ENCODE data around the gene TLE3. TPM values are rescaled to one million over a fixed set of nuclear protein-coding genes. Genes with fewer than 3 reads are reported as not detected.

Gene TLE3
- total and polyA plus RNA-seq, 7 donors, result 16.8 to 82.0 (median 49.5) TPM

GRCh38 chr15:70061696-70062270, 35.9 kb downstream of the TLE3 start:
- WGBS, 2 donors, result 85 to 86% methylated on average over 15 of the region's 15 CpGs
- peak; percentile 56 for DNase-seq
- Histone ChIP-seq H3K9me3 (no peaks in the 10 kb centered on the region), H3K4me1 (peaks cover 0 to 67% (median 51%) of the 10 kb centered on the region in 4 donors), H3K4me3 (peak overlapping the region in 2 of 4 donors; percentile 11 to 25), H3K36me3 (peaks cover 35 to 81% (median 59%) of the 10 kb centered on the region in 4 donors), H3K27ac (peak overlapping the region in 3 of 4 donors; percentile 63 to 79 (median 70)), H3K27me3 (no peaks in the 10 kb centered on the region)
- TF ChIP-seq EP300 (IDR thresholded peaks at IDR 0.05) (no peak), CTCF (IDR thresholded peaks at IDR 0.05) (no peak), POLR2A (IDR thresholded peaks at IDR 0.05) (no peak), POLR2AphosphoS5 (IDR thresholded peaks at IDR 0.05) (no peak)
- intact Hi-C loops (cut with DNase I), result loop anchor here (5.0 kb wide), 1 partner anchor 39 kb away; no protein-coding TSS in a partner anchor

- intact Hi-C loops (cut with DNase I), result loop anchor here (5.0 kb wide), 1 partner anchor 39 kb away; no protein-coding TSS in a partner anchor
- TF ChIP-seq POLR2AphosphoS5 (IDR thresholded peaks at IDR 0.05) (no peak), POLR2A (IDR thresholded peaks at IDR 0.05) (no peak), EP300 (IDR thresholded peaks at IDR 0.05) (no peak), CTCF (IDR thresholded peaks at IDR 0.05) (no peak)
- peaks cover 43 to 83% (median 62%) of the 10 kb centered on the region in 4 donors for H3K36me3 ChIP-seq
- WGBS, 2 donors, result 94 to 96% methylated on average over 8 of the region's 8 CpGs
- DNase-seq, result peak; percentile 42
- peaks cover 0 to 59% (median 49%) of the 10 kb centered on the region in 4 donors for H3K4me1 ChIP-seq
- no peaks in the 10 kb centered on the region for H3K27me3 ChIP-seq
- no peaks in the 10 kb centered on the region for H3K9me3 ChIP-seq
- H3K4me3 ChIP-seq, result no peak overlapping the region
- no peak overlapping the region for H3K27ac ChIP-seq
These were observed 36.8 kb downstream of the TLE3 start for GRCh38 chr15:70060993-70061305.

DNA sequence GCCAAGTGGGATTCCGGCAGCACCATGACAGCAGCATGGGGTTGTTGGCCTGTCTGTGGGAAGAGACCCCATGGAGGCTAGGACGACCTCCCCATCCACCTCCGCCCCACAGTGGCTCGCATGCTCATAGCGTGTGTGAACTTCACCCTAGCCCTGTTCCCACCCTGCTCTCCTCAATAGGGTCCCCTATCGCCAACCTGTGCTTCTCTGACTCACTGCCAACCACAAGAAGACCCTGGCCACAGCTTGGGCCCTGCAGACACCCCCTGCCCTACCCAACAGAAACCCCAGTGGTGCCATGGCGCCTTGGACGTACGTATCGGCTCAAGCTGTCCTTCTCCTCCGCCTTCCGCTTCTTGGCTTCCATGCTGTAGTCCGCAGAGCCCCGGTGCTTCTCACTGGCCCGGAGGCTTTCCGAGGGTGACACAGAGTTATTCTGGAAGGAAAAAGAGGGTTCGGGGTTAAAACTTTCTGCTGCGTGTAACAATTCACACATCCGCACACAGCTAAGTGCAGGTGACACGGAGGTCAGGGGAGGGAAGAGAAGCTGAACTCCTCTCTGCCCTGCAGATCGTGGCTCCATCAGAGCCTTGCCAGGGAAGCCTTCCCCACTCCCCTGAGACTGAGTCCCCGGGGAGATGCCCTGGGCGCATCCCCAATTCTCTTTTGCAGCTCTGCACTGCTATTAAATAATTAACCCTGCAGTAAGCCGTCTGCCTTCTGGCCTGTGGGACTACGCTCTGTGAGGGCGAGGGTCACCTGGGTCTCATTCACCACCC, 37.3 kb downstream of the TLE3 start:
- 94% methylated on average over 26 of the region's 26 CpGs for WGBS, 2 donors
- no peak overlapping the region for H3K27ac ChIP-seq
- intact Hi-C loops (cut with DNase I), result loop anchor here (5.0 kb wide), 1 partner anchor 38 kb away; no protein-coding TSS in a partner anchor
- H3K36me3 ChIP-seq, result peaks cover 49 to 83% (median 63%) of the 10 kb centered on the region in 4 donors
- H3K9me3 ChIP-seq, result no peaks in the 10 kb centered on the region
- TF ChIP-seq POLR2AphosphoS5 (IDR thresholded peaks at IDR 0.05) (no peak), POLR2A (IDR thresholded peaks at IDR 0.05) (no peak), CTCF (IDR thresholded peaks at IDR 0.05) (no peak), EP300 (IDR thresholded peaks at IDR 0.05) (no peak)
- H3K4me3 ChIP-seq, result no peak overlapping the region
- DNase-seq, result peak; percentile 56
- peaks cover 0 to 53% (median 44%) of the 10 kb centered on the region in 4 donors for H3K4me1 ChIP-seq
- H3K27me3 ChIP-seq, result no peaks in the 10 kb centered on the region

DNA sequence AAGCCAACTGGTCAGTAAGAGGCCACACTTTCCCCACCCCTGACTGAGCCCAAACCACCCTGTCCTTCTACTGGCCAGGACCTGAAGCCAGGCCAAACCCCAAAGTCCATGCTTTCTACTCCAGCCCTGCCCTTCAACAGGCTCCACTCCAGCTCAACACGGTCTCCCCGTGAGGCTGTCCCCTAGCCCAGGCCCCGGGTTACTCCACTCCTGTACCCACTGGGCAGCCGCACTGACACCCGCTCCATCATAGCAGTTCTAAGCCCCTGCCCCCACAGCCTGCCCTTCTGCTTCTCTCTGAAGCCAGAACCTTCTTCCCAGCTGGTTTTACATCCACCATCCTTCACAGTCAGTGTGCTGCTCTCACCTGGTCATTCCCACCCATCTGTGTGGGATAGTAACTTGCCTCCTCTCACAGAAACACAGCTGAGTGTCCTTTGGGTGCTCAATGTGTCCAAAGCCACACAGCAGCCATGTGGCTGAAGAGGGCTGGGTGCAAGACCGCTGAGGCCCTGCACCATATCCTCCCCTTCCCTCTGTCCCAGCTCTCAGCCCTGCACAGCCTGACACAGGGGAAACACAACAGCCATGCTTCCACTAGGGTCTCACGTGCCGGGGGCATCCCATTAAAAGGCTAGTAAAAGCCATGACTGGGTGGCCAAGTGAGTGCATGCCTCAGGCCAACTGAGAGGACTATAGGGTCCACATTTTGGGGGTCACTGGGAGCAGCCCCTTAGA, 38.1 kb downstream of the TLE3 start:
- intact Hi-C loops (cut with DNase I), result loop anchor here (5.0 kb wide), 1 partner anchor 37 kb away; no protein-coding TSS in a partner anchor
- TF ChIP-seq POLR2AphosphoS5 (IDR thresholded peaks at IDR 0.05) (no peak), CTCF (IDR thresholded peaks at IDR 0.05) (no peak), EP300 (IDR thresholded peaks at IDR 0.05) (no peak), POLR2A (IDR thresholded peaks at IDR 0.05) (no peak)
- Histone ChIP-seq H3K4me3 (no peak overlapping the region), H3K27me3 (no peaks in the 10 kb centered on the region), H3K27ac (no peak overlapping the region), H3K4me1 (peaks cover 0 to 46% (median 36%) of the 10 kb centered on the region in 4 donors), H3K36me3 (peaks cover 56 to 86% (median 68%) of the 10 kb centered on the region in 4 donors), H3K9me3 (no peaks in the 10 kb centered on the region)
- 84 to 97% methylated on average over 8 of the region's 8 CpGs for WGBS, 2 donors
- DNase-seq, result peak; percentile 56
